ENCODE measurements around the gene ATP6V0B.

GRCh38 chr1:43985984-43986595, 11.3 kb downstream of the ATP6V0B start:
- no peak for TF ChIP-seq CTCF (IDR thresholded peaks at IDR 0.05)
- no peak for TF ChIP-seq POLR2A (IDR thresholded peaks at IDR 0.05)

Measured in body of pancreas (tissue), 4 donors.